ENCODE results near the gene CEP164.

- TF ChIP-seq CTCF (IDR thresholded peaks at IDR 0.05 in 4 of 5, conservative IDR thresholded peaks at IDR 0.05 in 1 of 5) (no peak), POLR2A (IDR thresholded peaks at IDR 0.05) (no peak)
Observed at GRCh38 chr11:117434481-117434880, 106.8 kb downstream of the CEP164 start.

Measured in gastrocnemius medialis (tissue), 4 donors.